Renal cortex interstitium (tissue), 15 donors: ENCODE measurements around the gene TMEM207. TPM values are rescaled to one million over a fixed set of nuclear protein-coding genes. Genes with fewer than 3 reads are reported as not detected.
"Not testable (repeated sequence)": the region's sequence is repeated elsewhere in the genome, so short reads cannot be mapped to it uniquely, and the experiment has no call there.

ENCODE experiments used
- DNase-seq, 11 donors: peaks; one replicate each; pipeline ENCODE4 v3.0.0-alpha.2; 2013; ENCODE audit warnings: low read depth in 9 of 11, low spot score in 4 of 11; ENCODE audit errors: extremely low read depth in 1 of 11
- long read RNA-seq, 16 experiments: transcript quantifications; one replicate each; lab custom pipeline, GENCODE V29; 2026
- polyA plus RNA-seq, 3 donors: library from polyadenylated mRNA; unstranded; fragments of 120-200 nt; gene quantifications; one replicate each; pipeline ENCODE4 v1.2.1, GENCODE V29; 2013; ENCODE audit not compliant: insufficient read length in 3 of 3

The TMEM207 gene
- 10 to 100 TPM; 17.7 to 25.9 (median 19.7) TPM for polyA plus RNA-seq
- long read RNA-seq, donor 1, partial matches to known transcripts: 0 of 4 reads
- long read RNA-seq, donor 1, other reads (novel, unspliced or antisense): 0 of 4 reads
- long read RNA-seq, donor 2, partial matches to known transcripts: 0 of 4 reads
- long read RNA-seq, donor 2, other reads (novel, unspliced or antisense): 0 of 4 reads
- long read RNA-seq, donor 3, transcript TMEM207-201 (5 exons, 1,448 nt): major isoform, 11 of 11 reads
- long read RNA-seq, donor 3, partial matches to known transcripts: 0 of 11 reads
- long read RNA-seq, donor 3, other reads (novel, unspliced or antisense): 0 of 11 reads
- long read RNA-seq, donor 4, partial matches to known transcripts: 0 of 3 reads
- long read RNA-seq, donor 4, other reads (novel, unspliced or antisense): 0 of 3 reads
- long read RNA-seq, donor 5: 0 reads
- long read RNA-seq, donor 6, partial matches to known transcripts: 0 of 1 reads
- long read RNA-seq, donor 6, other reads (novel, unspliced or antisense): 0 of 1 reads
- long read RNA-seq, donor 7, transcript TMEM207-201 (5 exons, 1,448 nt): major isoform, 5 of 5 reads
- long read RNA-seq, donor 7, partial matches to known transcripts: 0 of 5 reads
- long read RNA-seq, donor 7, other reads (novel, unspliced or antisense): 0 of 5 reads
- long read RNA-seq, donor 8: 0 reads
- long read RNA-seq, donor 9, partial matches to known transcripts: 0 of 3 reads
- long read RNA-seq, donor 9, other reads (novel, unspliced or antisense): 0 of 3 reads
- long read RNA-seq, donor 10, transcript TMEM207-201 (5 exons, 1,448 nt): major isoform, 5 of 5 reads
- long read RNA-seq, donor 10, partial matches to known transcripts: 0 of 5 reads
- long read RNA-seq, donor 10, other reads (novel, unspliced or antisense): 0 of 5 reads
- long read RNA-seq, donor 11, transcript TMEM207-201 (5 exons, 1,448 nt): major isoform, 7 of 7 reads
- long read RNA-seq, donor 11, partial matches to known transcripts: 0 of 7 reads
- long read RNA-seq, donor 11, other reads (novel, unspliced or antisense): 0 of 7 reads
- long read RNA-seq, donor 12, partial matches to known transcripts: 0 of 2 reads
- long read RNA-seq, donor 12, other reads (novel, unspliced or antisense): 0 of 2 reads
- long read RNA-seq, donor 13: 0 reads
- long read RNA-seq, donor 14, partial matches to known transcripts: 0 of 3 reads
- long read RNA-seq, donor 14, other reads (novel, unspliced or antisense): 0 of 3 reads
- long read RNA-seq, donor 15, partial matches to known transcripts: 0 of 3 reads
- long read RNA-seq, donor 15, other reads (novel, unspliced or antisense): 0 of 3 reads
- long read RNA-seq, donor 16, transcript TMEM207-201 (5 exons, 1,448 nt): major isoform, 9 of 9 reads
- long read RNA-seq, donor 16, partial matches to known transcripts: 0 of 9 reads
- long read RNA-seq, donor 16, other reads (novel, unspliced or antisense): 0 of 9 reads

GRCh38 chr3:190449801-190450200, at the start of gene TMEM207:
Gene TMEM207 (minus strand): TSS chr3:190449901. CDS start chr3:190449809, 92 bp downstream.
- DNase-seq: no peak

- no peak for DNase-seq
Measured at GRCh38 chr3:190499122-190499521, 49.4 kb upstream of the TMEM207 start.

GRCh38 chr3:190498293-190498692, 48.6 kb upstream of the TMEM207 start:
- DNase-seq: no peak

DNA sequence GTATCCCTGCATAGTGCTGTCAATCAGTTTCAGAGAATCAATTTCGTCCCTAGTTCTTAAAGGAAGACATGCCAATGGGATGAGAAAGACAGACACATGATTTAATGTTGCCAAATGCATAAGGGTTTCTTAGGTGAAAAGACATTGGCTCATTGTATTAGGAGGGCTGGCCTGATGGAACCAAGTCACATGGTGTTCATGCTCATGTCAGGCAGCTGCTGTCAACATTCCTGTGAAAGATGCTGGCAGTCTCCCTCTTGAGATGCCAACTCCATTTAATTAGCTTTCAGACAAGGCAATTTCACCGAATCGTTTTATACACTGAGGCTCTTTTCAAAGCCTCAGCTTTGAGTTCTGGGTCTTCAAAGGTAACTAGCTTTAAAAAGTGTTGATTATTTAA, 48.1 kb upstream of the TMEM207 start:
- no peak for DNase-seq

DNA sequence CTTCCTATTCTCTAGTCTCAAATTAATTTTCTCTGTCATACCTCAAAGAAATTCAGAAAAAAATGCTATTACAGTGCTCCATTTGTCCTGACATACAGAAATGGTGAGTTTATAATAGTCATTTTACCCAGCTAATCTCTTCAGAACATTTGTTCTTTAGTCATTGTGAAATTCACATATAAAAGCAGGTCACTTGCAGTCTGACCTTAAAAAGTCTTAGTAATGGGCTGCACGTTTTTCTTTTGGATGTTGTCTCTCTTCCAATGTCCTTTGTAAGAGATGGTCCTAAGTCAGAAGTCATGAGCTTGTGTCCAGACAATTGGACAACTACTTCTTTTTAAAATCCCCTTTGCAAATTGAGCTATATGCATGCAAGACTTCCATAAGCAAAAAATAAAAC, 47.2 kb upstream of the TMEM207 start:
- no peak for DNase-seq

DNA sequence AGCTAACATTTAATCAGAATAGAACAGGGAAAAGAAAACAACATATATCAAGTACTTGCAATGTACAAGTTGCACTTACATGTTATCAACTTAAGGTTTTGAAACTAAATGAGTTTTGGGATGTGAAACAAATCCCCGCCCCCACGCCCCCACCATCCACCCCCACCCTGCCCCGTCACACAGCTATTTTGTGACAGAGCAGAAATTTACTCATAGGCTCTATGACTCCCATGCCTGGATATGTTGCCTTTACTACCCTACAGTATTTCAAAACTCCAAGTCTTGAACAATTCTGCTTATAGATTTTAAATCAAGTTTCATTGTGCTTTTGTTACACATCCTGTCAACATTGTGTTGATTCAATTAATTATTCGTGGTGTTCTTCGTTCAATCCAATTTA, 46.1 kb upstream of the TMEM207 start:
- DNase-seq: no peak

DNA sequence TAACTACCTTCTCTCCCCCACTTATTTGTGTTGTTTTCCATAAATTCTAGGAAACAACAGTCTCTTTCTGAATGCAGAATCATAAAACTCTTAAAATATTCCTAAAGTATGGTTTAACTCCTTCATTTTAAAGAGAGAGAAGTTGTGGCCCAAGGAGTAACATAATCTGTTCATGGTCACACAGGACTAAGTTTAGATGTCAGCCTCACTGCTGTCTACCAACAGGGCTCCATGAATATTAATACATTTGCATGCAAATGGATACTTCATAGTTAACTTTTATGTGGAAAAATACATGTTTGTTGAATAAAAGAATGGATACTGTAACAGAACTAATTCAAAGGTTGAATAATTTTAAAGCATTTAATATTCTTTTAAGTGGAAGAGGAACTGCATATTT, 45.7 kb upstream of the TMEM207 start:
- DNase-seq: no peak

- no peak for DNase-seq
Measured at GRCh38 chr3:190494907-190495306, 45.2 kb upstream of the TMEM207 start.

GRCh38 chr3:190492966-190493365, 43.3 kb upstream of the TMEM207 start:
- DNase-seq: no peak

DNA sequence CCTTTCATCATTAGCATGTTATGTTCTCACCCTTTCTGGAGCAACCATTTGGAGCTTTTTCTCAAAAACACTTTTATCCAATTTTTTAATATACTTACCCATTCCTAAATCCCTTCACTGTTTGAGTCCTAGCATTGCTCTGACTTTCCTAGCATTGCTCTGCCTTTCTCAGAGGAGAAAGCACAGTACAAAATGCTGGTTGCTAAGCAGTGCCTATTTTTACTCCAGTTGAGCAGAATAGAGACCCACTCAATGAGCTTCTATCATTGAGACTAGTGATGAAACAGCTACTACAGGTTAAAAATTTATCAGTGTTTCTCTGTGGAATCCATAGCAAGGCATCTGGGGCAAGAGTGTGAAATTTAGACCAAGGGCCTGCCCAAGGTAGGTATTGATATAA, 42.4 kb upstream of the TMEM207 start:
- no peak for DNase-seq

GRCh38 chr3:190491533-190492054, 41.9 kb upstream of the TMEM207 start:
- DNase-seq: no peak

- DNase-seq: no peak
Measured at GRCh38 chr3:190486908-190487607, 37.4 kb upstream of the TMEM207 start.

GRCh38 chr3:190486533-190486864, 36.8 kb upstream of the TMEM207 start:
- DNase-seq: no peak

GRCh38 chr3:190485830-190486532, 36.3 kb upstream of the TMEM207 start:
- peak in 10 of 11 donors; percentile 8 to 51 (median 22) for DNase-seq

GRCh38 chr3:190481779-190482178, 32.1 kb upstream of the TMEM207 start:
- no peak for DNase-seq

- DNase-seq: not testable (repeated sequence)
Measured at GRCh38 chr3:190473261-190473660, 23.6 kb upstream of the TMEM207 start.

GRCh38 chr3:190467922-190468321, 18.2 kb upstream of the TMEM207 start:
- no peak for DNase-seq

- DNase-seq: peak in 1 of 11 donors; percentile 18
Measured at GRCh38 chr3:190458040-190458439, 8.3 kb upstream of the TMEM207 start.
